KOPT-K1 (cell line): Measurements from ENCODE around the gene ANO6.

Experiments
- H3K27ac ChIP-seq: fragments of 200-600 bp; sonication (generic); 2 replicates; pipeline ENCODE4 v1.5.1; 2016; ENCODE audit warnings: antibody characterized with exemption, mild to moderate bottlenecking, low read depth, low read length; ENCODE audit not compliant: poor library complexity, severe bottlenecking
- H3K36me3 ChIP-seq: fragments of 200-600 bp; sonication (generic); 2 replicates; pipeline ENCODE4 v1.5.1; 2017; ENCODE audit warnings: antibody characterized with exemption, mild to moderate bottlenecking, low read length, moderate library complexity; ENCODE audit not compliant: insufficient read depth
- H3K9me3 ChIP-seq: fragments of 200-600 bp; sonication (generic); 2 replicates; pipeline ENCODE4 v1.5.1; 2017; ENCODE audit warnings: antibody characterized with exemption, low read length, mild to moderate bottlenecking; ENCODE audit not compliant: insufficient read depth, poor library complexity, severe bottlenecking

Gene ANO6

GRCh38 chr12:45411626-45412025, 195.7 kb downstream of the ANO6 start:
- Histone ChIP-seq H3K9me3 (no peaks in the 10 kb centered on the region), H3K36me3 (peaks cover 60% of the 10 kb centered on the region), H3K27ac (peak overlapping the region; percentile 90)

GRCh38 chr12:45415393-45415817, 199.5 kb downstream of the ANO6 start:
- Histone ChIP-seq H3K36me3 (peaks cover 71% of the 10 kb centered on the region), H3K9me3 (no peaks in the 10 kb centered on the region), H3K27ac (no peak overlapping the region)

GRCh38 chr12:45416126-45416525, 200.2 kb downstream of the ANO6 start:
- H3K27ac ChIP-seq, result no peak overlapping the region
- no peaks in the 10 kb centered on the region for H3K9me3 ChIP-seq
- peaks cover 75% of the 10 kb centered on the region for H3K36me3 ChIP-seq

GRCh38 chr12:45418520-45418919, 202.6 kb downstream of the ANO6 start:
- Histone ChIP-seq H3K36me3 (peaks cover 74% of the 10 kb centered on the region), H3K27ac (no peak overlapping the region), H3K9me3 (no peaks in the 10 kb centered on the region)

- H3K9me3 ChIP-seq, result no peaks in the 10 kb centered on the region
- H3K36me3 ChIP-seq, result peaks cover 81% of the 10 kb centered on the region
- H3K27ac ChIP-seq, result no peak overlapping the region
Observed at GRCh38 chr12:45419317-45419814, 203.5 kb downstream of the ANO6 start.

- Histone ChIP-seq H3K9me3 (no peaks in the 10 kb centered on the region), H3K27ac (no peak overlapping the region), H3K36me3 (peaks cover 82% of the 10 kb centered on the region)
Observed at GRCh38 chr12:45421736-45422135, 205.8 kb downstream of the ANO6 start.

GRCh38 chr12:45423931-45424330, 208.0 kb downstream of the ANO6 start:
- peaks cover 81% of the 10 kb centered on the region for H3K36me3 ChIP-seq
- H3K27ac ChIP-seq, result no peak overlapping the region
- H3K9me3 ChIP-seq, result no peaks in the 10 kb centered on the region

- Histone ChIP-seq H3K27ac (no peak overlapping the region), H3K36me3 (peaks cover 93% of the 10 kb centered on the region), H3K9me3 (no peaks in the 10 kb centered on the region)
Observed at GRCh38 chr12:45425426-45425825, 209.5 kb downstream of the ANO6 start.

GRCh38 chr12:45426294-45426693, 210.4 kb downstream of the ANO6 start:
- Histone ChIP-seq H3K36me3 (peaks cover 95% of the 10 kb centered on the region), H3K27ac (no peak overlapping the region), H3K9me3 (no peaks in the 10 kb centered on the region)

- Histone ChIP-seq H3K36me3 (peaks cover 92% of the 10 kb centered on the region), H3K27ac (no peak overlapping the region), H3K9me3 (no peaks in the 10 kb centered on the region)
Observed at GRCh38 chr12:45427042-45427441, 211.1 kb downstream of the ANO6 start.

GRCh38 chr12:45429831-45430230, 213.9 kb downstream of the ANO6 start:
- Histone ChIP-seq H3K27ac (no peak overlapping the region), H3K9me3 (no peaks in the 10 kb centered on the region), H3K36me3 (peaks cover 71% of the 10 kb centered on the region)

GRCh38 chr12:45431126-45431525, 215.2 kb downstream of the ANO6 start:
- Histone ChIP-seq H3K27ac (no peak overlapping the region), H3K9me3 (no peaks in the 10 kb centered on the region), H3K36me3 (peaks cover 58% of the 10 kb centered on the region)

GRCh38 chr12:45432710-45433109, 216.8 kb downstream of the ANO6 start:
- Histone ChIP-seq H3K36me3 (peaks cover 42% of the 10 kb centered on the region), H3K27ac (no peak overlapping the region), H3K9me3 (no peaks in the 10 kb centered on the region)

- Histone ChIP-seq H3K9me3 (no peaks in the 10 kb centered on the region), H3K36me3 (peaks cover 35% of the 10 kb centered on the region), H3K27ac (no peak overlapping the region)
Observed at GRCh38 chr12:45433441-45433868, 217.6 kb downstream of the ANO6 start.

GRCh38 chr12:45434094-45434493, 218.2 kb downstream of the ANO6 start:
- H3K27ac ChIP-seq, result no peak overlapping the region
- H3K9me3 ChIP-seq, result no peaks in the 10 kb centered on the region
- H3K36me3 ChIP-seq, result peaks cover 30% of the 10 kb centered on the region

GRCh38 chr12:45435945-45436710, 220.2 kb downstream of the ANO6 start:
- no peak overlapping the region for H3K27ac ChIP-seq
- H3K9me3 ChIP-seq, result peaks cover 6% of the 10 kb centered on the region
- peaks cover 11% of the 10 kb centered on the region; the same call in 1 of the 2 replicates for H3K36me3 ChIP-seq
